ENCODE measurements around the gene INKA1. TPM values are rescaled to one million over a fixed set of nuclear protein-coding genes. Genes with fewer than 3 reads are reported as not detected.
"Not testable (repeated sequence)": the region's sequence is repeated elsewhere in the genome, so short reads cannot be mapped to it uniquely, and the experiment has no call there.

The INKA1 gene
- total RNA-seq, 2 experiments from 2014 or later: 1.0 to 1.2 TPM

GRCh38 chr3:49776101-49776500, 27.0 kb upstream of the INKA1 start:
- CTCF ChIA-PET; DNase-seq; intact Hi-C loops (cut with micrococcal nuclease); H3K4me3 Mint-ChIP-seq; H3K36me3 Mint-ChIP-seq; H3K27ac Mint-ChIP-seq; H3K9me3 Mint-ChIP-seq; H3K27me3 Mint-ChIP-seq: not testable (repeated sequence)
- H3K4me1 Mint-ChIP-seq (ENCODE audit: low read depth): peaks cover 42% of the 10 kb centered on the region
- POLR2A ChIA-PET: interaction anchor here (1.3 kb wide), 1 partner anchor 10 kb away, joined by 4 read pairs; the partner anchor contains the start of gene IP6K1

DNA sequence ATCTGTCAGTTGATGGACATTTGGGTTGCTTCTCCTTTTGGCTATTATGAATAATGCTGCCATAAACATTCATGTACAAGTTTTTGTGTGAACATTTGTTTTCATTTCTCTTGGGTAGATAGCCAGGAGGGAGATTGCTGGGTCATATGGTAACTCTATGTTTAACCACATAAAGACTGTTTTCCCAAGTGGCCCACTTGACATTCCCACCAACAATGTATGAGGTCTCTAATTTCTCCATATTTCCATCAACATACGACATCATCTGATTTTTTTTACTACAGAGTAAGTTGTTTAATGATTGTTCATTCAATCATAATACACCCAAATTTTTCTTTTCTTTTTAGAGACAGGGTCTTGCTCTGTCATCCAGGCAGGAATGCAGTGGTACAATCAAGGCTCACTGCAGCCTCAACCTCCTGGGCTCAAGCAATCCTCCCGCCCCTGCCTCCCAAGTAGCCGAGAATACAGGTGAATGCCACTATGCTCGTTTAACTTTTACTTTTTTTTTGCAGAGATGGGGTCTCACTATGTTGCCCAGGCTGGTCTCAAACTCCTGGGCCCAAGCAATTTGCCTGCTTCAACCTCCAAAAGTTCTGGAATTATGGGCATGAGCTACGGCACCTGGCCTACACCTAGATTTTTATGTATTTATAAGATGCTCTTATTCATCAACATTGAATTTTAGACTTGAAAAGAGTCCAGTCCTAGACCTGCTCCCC, 23.5 kb upstream of the INKA1 start:
- Mint-ChIP-seq H3K4me3 (no peak overlapping the region), H3K27me3 (no peaks in the 10 kb centered on the region), H3K4me1 (ENCODE audit: low read depth) (peaks cover 42% of the 10 kb centered on the region), H3K27ac (no peak overlapping the region), H3K9me3 (no peaks in the 10 kb centered on the region), H3K36me3 (peaks cover 15% of the 10 kb centered on the region)
- CTCF ChIA-PET: interaction anchor here (0.9 to 1.0 kb wide), 2 partner anchors 37 to 60 kb away, joined by 3 read pairs; no protein-coding TSS in a partner anchor
- no peak for DNase-seq
- intact Hi-C loops (cut with micrococcal nuclease): no loop called here
- POLR2A ChIA-PET: no interaction called here

DNA sequence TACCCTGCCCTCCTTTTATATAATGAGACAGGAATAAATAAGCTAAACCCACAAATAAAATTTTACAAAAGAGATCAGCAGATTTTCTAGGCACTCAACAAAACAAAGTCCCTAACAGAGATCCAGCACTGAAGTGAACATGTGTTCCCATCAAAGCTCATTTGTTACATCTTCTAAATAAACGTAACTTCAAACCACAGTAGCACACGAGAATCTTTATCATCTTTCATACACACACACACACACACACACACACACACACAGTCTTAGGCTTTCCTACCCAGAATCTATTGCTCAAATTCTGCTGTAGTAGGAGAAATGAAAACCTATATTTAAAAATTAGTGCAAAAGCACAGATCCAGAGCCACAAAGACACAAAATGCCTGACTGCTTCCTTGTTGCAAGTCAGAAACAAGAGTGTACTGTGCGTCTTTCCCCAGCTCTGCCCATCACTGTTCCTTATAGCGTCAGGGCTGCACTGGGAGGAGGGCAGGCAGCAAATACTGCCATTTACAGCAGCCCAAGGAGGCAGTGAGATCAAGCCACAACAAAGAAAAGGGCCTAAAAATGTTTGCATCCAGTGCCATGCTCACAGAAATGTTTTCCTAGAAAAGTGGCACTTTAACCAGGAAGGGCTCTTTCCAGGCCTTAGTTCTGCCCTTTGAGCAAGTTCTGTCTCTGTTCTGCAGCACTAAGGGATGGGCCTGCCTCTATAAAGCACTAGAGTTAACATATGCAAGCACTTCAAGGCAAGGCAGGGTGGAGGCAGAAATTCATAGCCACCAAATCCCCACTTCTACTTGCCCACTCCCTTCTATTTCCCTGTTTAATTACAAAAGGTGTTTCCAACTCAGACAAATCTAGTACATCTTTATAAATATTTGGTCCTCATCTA, 22.7 kb upstream of the INKA1 start:
- H3K4me3 Mint-ChIP-seq: no peak overlapping the region
- H3K27ac Mint-ChIP-seq: no peak overlapping the region
- no peaks in the 10 kb centered on the region for H3K9me3 Mint-ChIP-seq
- H3K4me1 Mint-ChIP-seq (ENCODE audit: low read depth): peaks cover 39% of the 10 kb centered on the region
- intact Hi-C loops (cut with micrococcal nuclease): no loop called here
- CTCF ChIA-PET: interaction anchor here (0.9 to 1.0 kb wide), 2 partner anchors 37 to 59 kb away, joined by 3 read pairs; no protein-coding TSS in a partner anchor
- H3K27me3 Mint-ChIP-seq: no peaks in the 10 kb centered on the region
- POLR2A ChIA-PET: interaction anchor here (0.6 kb wide), 1 partner anchor 252 kb away, joined by 4 read pairs; no protein-coding TSS in a partner anchor
- peaks cover 20% of the 10 kb centered on the region for H3K36me3 Mint-ChIP-seq
- DNase-seq: no peak

DNA sequence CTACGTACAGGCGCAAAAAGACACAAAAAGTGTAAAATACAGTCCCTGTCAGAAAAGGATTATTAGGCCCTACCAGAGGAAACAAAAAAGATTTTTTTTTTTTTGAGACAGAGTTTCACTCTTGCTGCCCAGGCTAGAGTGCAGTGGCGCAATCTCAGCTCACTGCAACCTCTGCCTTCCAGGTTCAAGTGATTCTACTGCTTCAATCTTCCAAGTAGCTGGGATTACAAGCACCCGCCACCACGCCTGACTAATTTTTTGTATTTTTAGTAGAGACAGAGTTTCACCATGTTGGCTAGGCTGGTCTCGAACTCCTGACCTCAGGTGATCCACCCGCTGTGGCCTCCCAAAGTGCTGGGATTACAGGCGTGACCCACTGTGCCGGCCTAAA, 22.1 kb upstream of the INKA1 start:
- H3K4me3 Mint-ChIP-seq, H3K9me3 Mint-ChIP-seq: not testable (repeated sequence)

DNA sequence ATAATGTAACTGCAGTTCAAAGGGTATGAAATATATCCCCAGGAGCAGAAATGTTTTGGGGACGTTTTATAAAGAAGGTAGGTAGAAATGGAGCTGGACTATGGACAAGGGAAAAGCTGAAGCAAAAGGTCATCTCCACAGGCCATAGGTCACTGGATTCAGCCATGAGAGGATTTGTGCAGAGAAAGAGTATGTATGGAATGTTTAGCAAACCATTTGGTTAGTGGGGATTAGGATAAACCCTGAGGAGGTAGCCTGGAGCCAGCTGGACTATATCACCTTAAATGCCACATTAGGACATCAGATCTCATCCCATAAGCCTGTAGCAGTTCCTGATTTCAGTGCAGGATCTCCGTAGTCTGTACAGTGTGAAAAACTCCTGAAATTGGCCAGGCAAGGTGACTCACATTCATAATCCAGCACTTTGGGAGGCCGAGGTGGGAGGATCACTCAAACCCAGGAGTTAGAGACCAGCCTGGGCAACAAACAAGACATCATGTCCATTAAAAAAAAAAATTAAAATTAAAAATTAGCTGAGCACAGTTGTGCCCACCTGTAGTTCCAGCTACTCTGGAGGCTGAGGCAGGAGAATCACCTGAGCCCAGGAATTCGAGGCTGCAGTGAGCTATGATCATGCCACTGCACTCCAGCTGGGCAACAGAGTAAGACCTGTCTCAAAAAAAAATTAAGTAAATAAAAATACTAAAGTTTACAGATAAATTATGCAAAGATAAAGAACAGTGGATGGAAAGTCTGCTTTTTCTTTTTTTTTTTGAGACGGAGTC, 21.5 kb upstream of the INKA1 start:
- POLR2A ChIA-PET: interaction anchor here (0.6 kb wide), 1 partner anchor 16 kb away, joined by 5 read pairs; no protein-coding TSS in a partner anchor
- H3K9me3 Mint-ChIP-seq: no peaks in the 10 kb centered on the region
- H3K4me1 Mint-ChIP-seq (ENCODE audit: low read depth): peaks cover 38% of the 10 kb centered on the region
- intact Hi-C loops (cut with micrococcal nuclease): no loop called here
- no peak for DNase-seq
- H3K27me3 Mint-ChIP-seq: no peaks in the 10 kb centered on the region
- H3K36me3 Mint-ChIP-seq: peaks cover 24% of the 10 kb centered on the region
- H3K4me3 Mint-ChIP-seq: no peak overlapping the region
- CTCF ChIA-PET: interaction anchor here (0.8 kb wide), 1 partner anchor 101 kb away, joined by 5 read pairs; no protein-coding TSS in a partner anchor
- no peak overlapping the region for H3K27ac Mint-ChIP-seq

More for the DNA sequence above, 22.1 kb upstream of the INKA1 start:
- ChIA-PET POLR2A (interaction anchor here (0.6 kb wide), 2 partner anchors 15 to 253 kb away, joined by 4 to 5 read pairs; no protein-coding TSS in a partner anchor), CTCF (interaction anchor here (1.0 kb wide), 1 partner anchor 38 kb away, joined by 3 read pairs; no protein-coding TSS in a partner anchor)
- peaks cover 24% of the 10 kb centered on the region for H3K36me3 Mint-ChIP-seq
- DNase-seq; H3K27ac Mint-ChIP-seq; H3K27me3 Mint-ChIP-seq; intact Hi-C loops (cut with micrococcal nuclease): not testable (repeated sequence)
- H3K4me1 Mint-ChIP-seq (ENCODE audit: low read depth): peaks cover 38% of the 10 kb centered on the region

DNA sequence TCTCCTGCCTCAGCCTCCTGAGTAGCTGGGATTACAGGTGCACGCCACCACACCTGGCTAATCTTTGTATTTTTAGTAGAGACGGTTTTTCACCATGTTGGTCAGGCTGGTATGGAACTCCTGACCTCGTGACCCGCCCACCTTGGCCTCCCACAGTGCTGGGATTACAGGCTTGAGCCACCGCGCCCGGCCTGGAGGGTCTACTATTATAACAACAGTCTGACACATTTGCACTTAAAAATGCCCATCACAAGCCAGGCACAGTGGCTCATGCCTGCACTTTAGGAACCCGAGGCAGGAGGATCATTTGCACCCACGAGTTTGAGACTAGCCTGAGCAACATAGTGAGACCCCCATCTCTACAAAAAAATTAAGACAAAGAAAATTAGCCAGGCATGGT, 20.8 kb upstream of the INKA1 start:
- H3K4me1 Mint-ChIP-seq (ENCODE audit: low read depth): peaks cover 41% of the 10 kb centered on the region
- DNase-seq; H3K27me3 Mint-ChIP-seq; H3K9me3 Mint-ChIP-seq; H3K4me3 Mint-ChIP-seq; intact Hi-C loops (cut with micrococcal nuclease); H3K27ac Mint-ChIP-seq: not testable (repeated sequence)
- CTCF ChIA-PET: interaction anchor here (0.8 to 0.9 kb wide), 2 partner anchors 57 to 101 kb away, joined by 4 to 5 read pairs; no protein-coding TSS in a partner anchor
- H3K36me3 Mint-ChIP-seq: peaks cover 24% of the 10 kb centered on the region
- POLR2A ChIA-PET: interaction anchor here (1.3 kb wide), 1 partner anchor 17 kb away, joined by 3 read pairs; the partner anchor contains the start of gene CDHR4

DNA sequence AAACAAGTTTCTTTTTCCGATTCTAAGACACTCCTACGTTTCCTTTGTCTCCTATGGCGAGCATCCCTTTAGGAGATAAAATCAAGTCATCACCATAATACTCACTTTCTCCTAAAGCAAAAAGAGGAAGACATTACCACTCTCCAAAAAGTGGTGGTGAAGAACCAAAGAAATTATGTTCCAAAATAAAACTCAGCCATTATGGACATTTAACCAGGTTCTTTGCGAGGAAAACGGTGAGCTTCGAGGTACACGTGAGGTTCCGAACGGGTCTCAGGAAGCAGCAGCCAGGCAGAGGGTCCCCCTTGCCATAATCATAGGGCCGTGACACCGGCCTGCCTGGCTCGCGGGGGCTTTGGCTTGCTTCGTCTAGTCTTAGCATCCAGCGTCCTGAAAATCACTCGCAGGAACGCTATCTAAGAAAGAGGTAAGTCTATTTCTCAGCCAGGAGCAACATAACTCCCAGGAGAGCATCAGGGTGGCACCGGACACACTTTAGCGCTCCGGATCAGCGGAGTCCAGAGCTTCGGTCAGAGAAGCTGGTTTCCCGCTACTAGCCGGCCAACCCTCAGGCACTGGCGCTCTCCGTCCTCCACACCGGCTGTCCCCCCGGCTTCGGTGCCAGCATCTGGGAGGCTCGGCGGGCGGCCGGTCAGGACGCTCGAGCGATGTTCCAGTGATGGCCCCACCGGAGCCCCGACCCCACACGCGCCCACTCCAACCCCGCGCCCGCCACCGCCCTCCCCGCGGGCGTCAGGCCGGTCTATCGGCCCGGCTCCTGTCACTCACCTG, 17.3 kb upstream of the INKA1 start:
- CTCF ChIA-PET: interaction anchor here (3.5 kb wide), 1 partner anchor 17 kb away, joined by 34 read pairs; the partner anchor contains the start of gene INKA1
- POLR2A ChIA-PET: interaction anchor here (0.6 to 1.9 kb wide), 4 partner anchors 10 to 61 kb away, joined by 3 to 7 read pairs (median 4); partner anchors contain the start of gene INKA1
- H3K4me1 Mint-ChIP-seq (ENCODE audit: low read depth): peaks cover 26% of the 10 kb centered on the region
- no peaks in the 10 kb centered on the region for H3K9me3 Mint-ChIP-seq
- H3K4me3 Mint-ChIP-seq: peak overlapping the region; percentile 83
- peaks cover 22% of the 10 kb centered on the region for H3K36me3 Mint-ChIP-seq
- peak; percentile 46 for DNase-seq
- H3K27me3 Mint-ChIP-seq: no peaks in the 10 kb centered on the region
- H3K27ac Mint-ChIP-seq: peak overlapping the region; percentile 83
- intact Hi-C loops (cut with micrococcal nuclease): loop anchor here (1.0 to 5.0 kb wide), 4 partner anchors 17 to 72 kb away; partner anchors contain the start of gene TRAIP

DNA sequence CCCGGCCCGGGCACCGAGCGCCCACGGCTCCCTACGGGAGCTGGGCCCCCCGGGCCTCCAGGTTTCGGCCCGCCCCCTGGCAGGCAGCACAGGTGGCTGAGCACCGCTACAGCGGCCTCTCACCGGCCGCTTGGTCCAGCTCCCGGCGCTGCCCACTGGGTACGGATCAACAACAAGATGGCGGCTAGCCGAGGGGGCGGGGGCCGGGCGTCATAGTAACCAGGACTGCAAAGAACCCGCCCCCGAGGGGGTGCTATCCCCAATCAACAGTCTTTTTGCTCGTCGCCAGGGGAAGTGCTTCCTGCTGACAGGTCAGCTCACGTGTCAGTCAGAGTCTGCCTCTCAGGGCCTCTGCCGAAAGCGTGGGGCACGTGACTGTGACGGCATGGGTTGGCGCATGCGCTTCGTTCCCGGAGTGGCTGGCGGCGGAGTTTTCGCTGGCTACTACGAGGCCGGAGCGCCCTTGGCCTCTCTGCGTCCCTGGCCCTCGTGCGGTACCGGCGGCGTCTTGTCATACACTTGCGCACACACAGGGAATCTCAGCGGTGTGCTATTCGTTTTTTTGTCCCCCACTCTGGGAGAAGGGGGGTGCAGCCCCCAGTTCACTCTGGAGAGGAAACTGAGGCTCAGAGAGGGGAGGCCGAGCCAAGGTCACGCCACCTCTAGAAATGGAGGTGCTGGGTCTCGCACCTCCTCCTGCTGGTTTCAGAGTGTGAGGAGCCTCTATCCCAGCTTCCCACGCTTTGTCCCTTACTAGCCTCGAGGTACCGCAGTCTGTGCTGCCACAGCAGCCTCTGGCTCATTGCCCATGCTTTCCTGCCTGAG, 16.5 kb upstream of the INKA1 start, which contains the start of gene IP6K1:
TSS of gene IP6K1 (minus strand) at position 186 of the 825 bp plus-strand sequence. CDS start 38,502 bp downstream, outside the sequence.
- peak; percentile 100 for DNase-seq
- Mint-ChIP-seq H3K4me3 (peak within 1 kb of the TSS; percentile 83), H3K27ac (peak within 1 kb of the TSS; percentile 89), H3K9me3 (no peaks in the 10 kb centered on the region), H3K36me3 (peaks cover 19% of the 10 kb centered on the region), H3K27me3 (no peaks in the 10 kb centered on the region), H3K4me1 (ENCODE audit: low read depth) (peaks cover 19% of the 10 kb centered on the region)
- CTCF ChIA-PET: interaction anchor here (2.6 to 3.5 kb wide), 2 partner anchors 17 to 52 kb away, joined by 17 to 34 read pairs; partner anchors contain the start of gene INKA1
- intact Hi-C loops (cut with micrococcal nuclease): loop anchor here (1.0 to 5.0 kb wide), 4 partner anchors 16 to 71 kb away; partner anchors contain the start of gene TRAIP
- POLR2A ChIA-PET: interaction anchor here (1.1 to 1.9 kb wide), 3 partner anchors 11 to 20 kb away, joined by 4 to 7 read pairs (median 4); partner anchors contain the start of gene INKA1

DNA sequence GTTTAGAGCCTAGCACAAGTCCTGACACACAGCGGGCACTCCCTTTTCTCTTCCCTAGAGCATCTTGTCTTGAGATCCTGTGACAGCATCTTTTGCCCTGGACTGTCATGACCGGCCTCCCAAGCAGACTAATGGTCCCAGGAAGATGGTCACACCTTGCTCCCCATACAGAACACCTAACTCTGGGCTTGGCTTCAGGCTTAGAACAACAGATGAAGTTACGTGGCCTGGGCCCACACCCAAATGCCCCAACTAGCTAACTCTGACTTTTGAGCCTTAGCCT, 15.9 kb upstream of the INKA1 start:
- peaks cover 18% of the 10 kb centered on the region for H3K4me1 Mint-ChIP-seq (ENCODE audit: low read depth)
- H3K27ac Mint-ChIP-seq: peak overlapping the region; percentile 89
- peaks cover 18% of the 10 kb centered on the region for H3K36me3 Mint-ChIP-seq
- peak overlapping the region; percentile 83 for H3K4me3 Mint-ChIP-seq
- no peaks in the 10 kb centered on the region for H3K9me3 Mint-ChIP-seq
- intact Hi-C loops (cut with micrococcal nuclease): loop anchor here (2.0 to 5.0 kb wide), 3 partner anchors 50 to 70 kb away; partner anchors contain the start of gene TRAIP
- CTCF ChIA-PET: interaction anchor here (2.6 to 3.5 kb wide), 2 partner anchors 16 to 52 kb away, joined by 17 to 34 read pairs; partner anchors contain the start of gene INKA1
- no peaks in the 10 kb centered on the region for H3K27me3 Mint-ChIP-seq
- no peak for DNase-seq
- POLR2A ChIA-PET: interaction anchor here (0.6 kb wide), 1 partner anchor 15 kb away, joined by 6 read pairs; no protein-coding TSS in a partner anchor
